ENCODE data around the gene CHIC2. TPM values are rescaled to one million over a fixed set of nuclear protein-coding genes. Genes with fewer than 3 reads are reported as not detected.

Gene CHIC2
- total and polyA plus RNA-seq, 2 of the 8 experiments (the other 6 are each of a cell fraction or from before 2014, with no cell fraction given) = 4.5 to 10.9 TPM

DNA sequence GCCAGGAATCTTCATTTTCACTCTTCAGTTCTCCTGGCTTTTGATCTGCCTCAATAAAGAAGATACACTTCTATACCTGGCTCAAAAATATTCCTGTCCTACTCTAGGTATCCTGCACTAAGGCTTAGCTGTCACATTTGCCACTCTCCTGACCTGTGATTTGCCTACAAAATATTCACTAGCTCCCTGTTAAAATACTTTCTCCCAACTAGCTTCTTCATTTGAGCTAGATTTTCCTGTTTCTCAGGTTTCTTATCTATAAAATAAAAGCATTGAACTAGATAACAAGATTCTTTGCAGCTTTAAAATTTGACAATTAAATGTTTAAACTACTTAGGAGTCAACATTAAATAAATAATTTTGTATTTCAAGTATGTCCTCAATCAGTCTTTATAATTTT lies 53.2 kb downstream of the CHIC2 start:
- Histone ChIP-seq H3K79me2 (ENCODE audit: control insufficient read depth in 1 of 2, insufficient read depth in 2 of 2, low read length in 2 of 2) (no peaks in the 10 kb centered on the region), H2BK12ac (ENCODE audit: low read depth, low read length) (no peak overlapping the region), H4K91ac (replicated peaks; ENCODE audit: insufficient read length, low read length) (no peak overlapping the region), H2AK5ac (ENCODE audit: low read depth, low read length) (no peak overlapping the region), H3K23ac (ENCODE audit: insufficient read length) (no peak overlapping the region), H3K4me1 (replicated peaks in 1 of 4; ENCODE audit: control insufficient read depth in 3 of 4, insufficient read depth in 4 of 4, low read length in 3 of 4) (peaks cover 0 to 13% (median 7%) of the 10 kb centered on the region in 4 experiments; a peak in 5 of 7 replicates), H3K4me3 (ENCODE audit: extremely low read depth in 1 of 4, insufficient read depth in 2 of 4, low read depth in 3 of 4, low read length in 4 of 4) (no peak overlapping the region), H4K8ac (ENCODE audit: extremely low read depth, insufficient read depth, low read length) (no peak overlapping the region), H4K5ac (ENCODE audit: insufficient read length, low read depth, low read length) (no peak overlapping the region), H3K18ac (ENCODE audit: extremely low read depth, low read length) (no peak overlapping the region), H2BK120ac (replicated peaks; ENCODE audit: low read depth, low read length) (no peak overlapping the region), H3K23me2 (ENCODE audit: low read depth, low read length) (no peaks in the 10 kb centered on the region), H2BK15ac (ENCODE audit: low read length) (no peak overlapping the region), H3K14ac (ENCODE audit: insufficient read length) (no peak overlapping the region), H3K9me3 (ENCODE audit: insufficient read depth in 2 of 2, low read depth in 1 of 2, low read length in 1 of 2) (no peaks in the 10 kb centered on the region), H2AFZ (ENCODE audit: low read length) (no peak overlapping the region), H3K56ac (replicated peaks; ENCODE audit: insufficient read length, low read depth, low read length) (no peak overlapping the region), H3K79me1 (ENCODE audit: low read depth, low read length) (no peaks in the 10 kb centered on the region), H3K27me3 (replicated peaks in 1 of 4; ENCODE audit: control insufficient read depth in 3 of 4, extremely low read depth in 1 of 4, insufficient read depth in 3 of 4, low read length in 3 of 4) (no peaks in the 10 kb centered on the region), H3K4me2 (ENCODE audit: insufficient read depth in 1 of 2, low read depth in 2 of 2, low read length in 2 of 2) (no peak overlapping the region), H3K27ac (ENCODE audit: low read depth, low read length) (no peak overlapping the region), H2BK20ac (ENCODE audit: low read length) (no peak overlapping the region), H2BK5ac (ENCODE audit: low read depth, low read length) (no peak overlapping the region), H3K4ac (replicated peaks; ENCODE audit: insufficient read length, low read depth, low read length) (no peak overlapping the region), H3K36me3 (ENCODE audit: control insufficient read depth in 2 of 4, insufficient read depth in 4 of 4, low read length in 3 of 4) (no peaks in the 10 kb centered on the region; a peak in 1 of 8 replicates), H3K9ac (replicated peaks in 1 of 4; ENCODE audit: extremely low read depth in 1 of 4, low read depth in 3 of 4, low read length in 3 of 4) (no peak overlapping the region), H4K20me1 (replicated peaks in 1 of 2; ENCODE audit: control insufficient read depth in 1 of 2, insufficient read depth in 2 of 2, low read length in 2 of 2) (no peaks in the 10 kb centered on the region)
- POLR2A ChIA-PET (ENCODE audit: partially characterized antibody) = no interaction called here
- no peak for TF ChIP-seq GABPA (IDR thresholded peaks at IDR 0.05; ENCODE audit: borderline replicate concordance, insufficient read depth, low read length)
- TF ChIP-seq HDAC2 (IDR thresholded peaks at IDR 0.05; ENCODE audit: borderline replicate concordance in 1 of 2, low read depth in 2 of 2, low read length in 2 of 2) = no peak
- TF ChIP-seq FOSL1 (IDR thresholded peaks at IDR 0.05; ENCODE audit: insufficient read depth, low read depth, low read length) = no peak
- TF ChIP-seq, protein P1, sequence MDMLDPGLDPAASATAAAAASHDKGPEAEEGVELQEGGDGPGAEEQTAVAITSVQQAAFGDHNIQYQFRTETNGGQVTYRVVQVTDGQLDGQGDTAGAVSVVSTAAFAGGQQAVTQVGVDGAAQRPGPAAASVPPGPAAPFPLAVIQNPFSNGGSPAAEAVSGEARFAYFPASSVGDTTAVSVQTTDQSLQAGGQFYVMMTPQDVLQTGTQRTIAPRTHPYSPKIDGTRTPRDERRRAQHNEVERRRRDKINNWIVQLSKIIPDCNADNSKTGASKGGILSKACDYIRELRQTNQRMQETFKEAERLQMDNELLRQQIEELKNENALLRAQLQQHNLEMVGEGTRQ (IDR thresholded peaks at IDR 0.05; ENCODE audit: low read length) = no peak
- TF ChIP-seq JUN (IDR thresholded peaks at IDR 0.05; ENCODE audit: low read depth, low read length) = no peak
- no peak for TF ChIP-seq CBX5 (IDR thresholded peaks at IDR 0.05; ENCODE audit: low read depth, low read length)
- CTCF ChIA-PET (ENCODE audit: partially characterized antibody) = no interaction called here
- FAIRE-seq (no peak), DNase-seq (ENCODE audit: low read depth in 1 of 2, low spot score in 2 of 2) (no peak)

Measured in H1 (cell line).